Activated naive CD4-positive, alpha-beta T cell (primary cell): ENCODE data around the gene ULK3.

Source experiments
- DNase-seq, 4 experiments: peaks; one replicate each; lab custom pipeline; 2025; lab: John Stamatoyannopoulos, UW

Gene ULK3

DNA sequence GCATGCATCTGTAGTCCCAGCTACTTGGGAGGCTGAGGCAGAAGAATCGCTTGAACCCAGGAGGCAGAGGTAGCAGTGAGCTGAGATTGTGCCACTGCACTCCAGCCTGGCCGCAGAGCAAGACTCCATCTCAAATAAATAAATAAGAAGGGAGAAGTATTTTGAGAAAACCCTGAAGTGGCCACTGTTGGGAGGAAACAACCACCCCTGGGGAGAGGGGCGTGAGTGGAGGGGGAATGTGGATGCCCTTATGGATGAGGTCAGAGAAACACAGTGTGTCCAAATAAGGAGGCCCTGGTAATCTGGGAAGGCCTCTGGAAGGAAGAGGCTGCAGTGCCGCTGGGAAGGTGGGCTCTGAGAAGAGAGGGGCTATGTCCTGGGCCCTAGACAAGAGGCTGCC is 20.7 kb downstream of the ULK3 start:
- DNase-seq, result no peak

GRCh38 chr15:74821790-74822158 is 21.2 kb downstream of the ULK3 start:
- no peak for DNase-seq

- no peak for DNase-seq
Measured at GRCh38 chr15:74821091-74821789, 21.7 kb downstream of the ULK3 start.

- DNase-seq, result no peak
Measured at GRCh38 chr15:74820056-74820455, 22.9 kb downstream of the ULK3 start.

DNA sequence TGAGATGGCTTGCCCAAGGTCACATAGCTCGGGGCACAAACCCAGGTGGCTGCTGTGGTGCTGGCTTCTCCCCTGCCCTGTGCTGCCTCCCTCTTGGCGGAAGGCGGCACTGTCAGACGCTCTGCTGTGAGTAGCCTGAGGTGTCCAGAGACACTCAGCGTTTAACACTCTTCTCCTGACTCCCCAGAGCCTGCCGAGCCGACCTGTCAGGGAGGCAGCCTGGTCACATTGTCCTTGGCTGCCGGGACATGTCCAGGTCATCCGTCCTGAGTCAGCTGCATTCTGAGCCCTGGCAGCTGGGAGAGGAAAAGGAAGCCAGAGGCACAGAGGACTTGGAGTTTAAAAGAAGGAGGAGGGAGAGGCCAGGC is 25.6 kb downstream of the ULK3 start:
- no peak for DNase-seq

GRCh38 chr15:74816624-74817369 is 26.2 kb downstream of the ULK3 start:
- no peak for DNase-seq

DNA sequence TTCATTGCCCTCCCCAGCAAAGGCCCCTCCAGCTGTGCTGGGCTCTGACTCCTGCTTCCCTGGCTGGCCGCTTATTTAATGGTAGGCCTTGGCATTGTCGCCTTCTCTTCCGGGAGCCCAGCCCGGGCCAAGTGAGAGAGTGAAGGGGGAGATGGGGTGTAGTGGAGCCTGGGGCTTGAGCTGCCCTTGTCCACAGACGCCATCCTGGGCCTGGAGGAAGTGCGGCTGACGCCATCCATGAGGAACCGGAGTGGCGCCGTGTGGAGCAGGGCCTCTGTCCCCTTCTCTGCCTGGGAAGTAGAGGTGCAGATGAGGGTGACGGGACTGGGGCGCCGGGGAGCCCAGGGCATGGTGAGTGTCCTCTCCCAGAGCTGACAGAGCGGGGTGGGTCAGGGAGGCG is 27.0 kb downstream of the ULK3 start:
- no peak for DNase-seq

DNA sequence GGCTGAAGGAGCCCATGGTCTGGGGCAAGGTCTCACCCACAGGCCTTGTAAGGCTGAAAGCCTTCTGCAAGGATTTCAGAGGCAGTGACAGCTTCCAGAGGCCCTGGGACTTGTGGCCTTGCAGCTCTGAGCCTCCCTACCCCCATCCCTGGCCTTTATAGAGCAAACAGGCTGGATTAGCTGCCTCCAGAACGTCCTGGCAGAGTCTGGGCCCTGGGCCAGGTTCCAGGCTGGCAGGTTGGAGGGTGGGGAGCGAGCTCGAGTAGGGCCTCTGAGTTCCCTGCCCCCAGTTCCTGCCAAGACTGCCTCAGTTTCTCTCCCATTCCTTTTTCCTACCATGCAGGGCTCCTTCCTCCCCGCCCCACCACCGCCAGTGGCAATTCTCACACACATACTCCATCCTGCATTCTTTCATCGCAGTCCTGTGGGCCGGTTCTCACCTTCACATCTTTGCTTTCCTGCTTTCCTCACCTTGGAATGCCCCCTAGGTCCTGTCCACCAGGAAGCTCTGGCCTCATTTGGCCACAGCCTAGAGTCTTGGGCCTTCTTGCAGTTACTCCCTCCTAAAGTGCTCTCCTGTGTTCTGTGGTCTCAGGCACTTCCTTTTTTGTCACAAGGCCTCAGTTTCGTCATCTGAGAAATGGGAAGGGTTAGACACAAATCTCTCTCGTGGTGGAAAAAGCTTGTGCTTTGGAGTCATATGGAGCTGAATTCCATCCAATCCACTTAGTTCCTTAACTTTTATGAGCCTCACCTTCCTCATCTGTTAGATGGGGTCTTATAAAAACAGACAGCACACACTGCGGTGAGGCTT is 27.6 kb downstream of the ULK3 start:
- no peak for DNase-seq

DNA sequence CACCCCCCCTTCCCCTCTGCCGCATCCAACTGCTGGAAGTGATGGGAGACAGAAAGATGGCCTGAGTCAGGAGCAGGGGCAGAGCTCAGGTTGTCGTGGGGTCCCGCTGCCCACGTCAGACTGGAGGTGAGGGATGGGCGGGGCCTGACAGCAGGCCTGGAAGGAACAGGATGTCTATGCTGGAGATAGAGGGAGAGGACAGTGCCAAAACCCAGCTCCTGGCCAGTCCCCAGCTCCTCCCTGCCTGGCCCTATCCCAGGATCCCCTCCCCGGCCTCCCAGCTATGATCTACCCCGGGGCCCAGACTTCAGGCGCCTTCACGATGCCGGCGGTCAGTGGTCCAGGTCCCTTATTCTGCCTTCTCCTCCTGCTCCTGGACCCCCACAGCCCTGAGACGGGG is 30.4 kb downstream of the ULK3 start, which contains the start of gene LMAN1L:
Gene LMAN1L (plus strand): TSS at position 303 of the 400 bp plus-strand sequence. CDS start 20 bp downstream, at position 323.
- no peak for DNase-seq

- DNase-seq, result no peak
Measured at GRCh38 chr15:74809956-74810355, 33.0 kb downstream of the ULK3 start.

DNA sequence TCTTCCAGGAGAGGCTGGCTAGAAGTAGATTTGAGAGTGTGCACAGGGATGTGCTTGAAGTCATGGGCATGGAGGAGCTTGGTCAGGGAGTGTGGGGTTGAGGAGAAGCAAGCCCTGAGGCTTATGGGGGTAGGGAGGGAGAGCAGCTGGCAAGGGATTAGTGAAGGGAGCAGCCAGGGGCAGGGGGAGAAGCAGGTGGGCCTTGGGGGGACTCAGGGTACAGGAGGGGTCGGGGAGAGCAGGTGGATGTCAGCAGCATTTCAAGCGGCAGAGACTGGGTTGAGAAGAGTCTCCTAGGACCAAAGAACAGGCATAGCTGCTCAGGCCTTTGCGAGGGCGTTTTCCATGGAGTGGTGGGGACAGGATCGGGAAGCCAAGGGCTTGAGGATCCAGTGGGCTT is 33.7 kb downstream of the ULK3 start:
- DNase-seq, result no peak

DNA sequence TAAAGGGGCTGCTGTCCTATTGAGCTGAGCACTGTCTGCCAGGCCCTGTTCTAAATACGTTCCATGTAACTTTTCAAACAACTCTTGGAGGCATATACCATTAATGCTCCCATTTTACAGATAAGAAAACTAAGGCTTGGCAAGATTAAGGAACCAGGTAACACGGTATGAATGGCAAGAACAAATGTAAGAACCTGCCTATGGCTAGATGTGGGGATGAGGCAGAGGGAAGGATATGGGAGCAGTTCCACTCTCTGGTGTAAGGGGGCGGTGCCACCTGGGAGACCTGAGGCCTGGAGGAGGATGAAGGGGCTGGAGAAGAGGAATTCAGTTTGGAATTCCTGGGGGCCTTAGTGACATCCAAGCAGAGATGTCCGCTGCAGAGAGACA is 34.1 kb downstream of the ULK3 start:
- no peak for DNase-seq

GRCh38 chr15:74808078-74808839 is 34.7 kb downstream of the ULK3 start:
- DNase-seq, result no peak

DNA sequence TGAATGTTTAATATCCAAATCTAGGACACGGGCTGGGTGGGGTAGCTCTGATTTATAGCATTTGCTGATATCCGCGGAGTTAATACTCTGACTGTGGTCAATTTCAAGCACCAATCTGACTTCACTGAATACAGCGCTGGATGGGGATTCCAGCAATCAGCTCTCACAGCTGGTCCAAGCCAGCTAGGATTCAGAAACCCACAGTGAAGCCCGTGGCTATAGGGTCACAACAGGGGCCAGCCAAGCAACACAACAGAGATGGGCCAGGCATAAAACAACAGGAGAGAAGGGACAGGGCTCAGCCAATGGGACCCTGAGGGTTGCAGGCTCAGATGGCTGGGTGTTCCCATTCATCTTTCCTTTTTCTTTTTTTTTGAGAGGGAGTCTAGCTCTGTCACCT is 35.7 kb downstream of the ULK3 start:
- DNase-seq, result no peak

GRCh38 chr15:74804935-74805334 is 38.0 kb downstream of the ULK3 start:
- no peak for DNase-seq

- DNase-seq, result no peak
Measured at GRCh38 chr15:74802862-74803447, 40.0 kb downstream of the ULK3 start.

- no peak for DNase-seq
Measured at GRCh38 chr15:74802290-74802689, 40.7 kb downstream of the ULK3 start.

DNA sequence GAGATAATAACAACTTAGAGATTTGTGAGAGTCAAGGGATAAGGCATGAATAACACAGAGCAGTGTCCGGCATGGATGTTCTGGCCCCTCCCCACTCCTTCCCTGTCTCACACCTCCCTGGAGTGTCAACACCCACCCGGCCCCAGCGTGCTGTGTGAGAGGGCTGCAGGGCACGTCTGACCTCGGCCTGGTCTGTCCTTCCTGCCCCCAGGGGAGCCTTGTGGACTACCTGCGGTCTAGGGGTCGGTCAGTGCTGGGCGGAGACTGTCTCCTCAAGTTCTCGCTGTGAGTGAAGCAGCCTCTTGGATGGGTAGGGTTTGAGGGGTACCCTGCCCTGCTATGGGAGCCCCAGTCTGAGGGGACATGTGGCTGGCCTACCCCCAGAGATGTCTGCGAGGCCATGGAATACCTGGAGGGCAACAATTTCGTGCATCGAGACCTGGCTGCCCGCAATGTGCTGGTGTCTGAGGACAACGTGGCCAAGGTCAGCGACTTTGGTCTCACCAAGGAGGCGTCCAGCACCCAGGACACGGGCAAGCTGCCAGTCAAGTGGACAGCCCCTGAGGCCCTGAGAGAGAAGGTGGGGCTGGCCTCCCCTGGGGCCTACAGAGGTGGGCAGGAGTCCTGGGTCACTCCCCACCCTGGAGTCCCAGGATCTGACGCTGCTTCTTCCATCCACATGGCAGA is 41.5 kb downstream of the ULK3 start:
- no peak for DNase-seq

GRCh38 chr15:74800559-74801094 is 42.3 kb downstream of the ULK3 start:
- DNase-seq, result no peak

DNA sequence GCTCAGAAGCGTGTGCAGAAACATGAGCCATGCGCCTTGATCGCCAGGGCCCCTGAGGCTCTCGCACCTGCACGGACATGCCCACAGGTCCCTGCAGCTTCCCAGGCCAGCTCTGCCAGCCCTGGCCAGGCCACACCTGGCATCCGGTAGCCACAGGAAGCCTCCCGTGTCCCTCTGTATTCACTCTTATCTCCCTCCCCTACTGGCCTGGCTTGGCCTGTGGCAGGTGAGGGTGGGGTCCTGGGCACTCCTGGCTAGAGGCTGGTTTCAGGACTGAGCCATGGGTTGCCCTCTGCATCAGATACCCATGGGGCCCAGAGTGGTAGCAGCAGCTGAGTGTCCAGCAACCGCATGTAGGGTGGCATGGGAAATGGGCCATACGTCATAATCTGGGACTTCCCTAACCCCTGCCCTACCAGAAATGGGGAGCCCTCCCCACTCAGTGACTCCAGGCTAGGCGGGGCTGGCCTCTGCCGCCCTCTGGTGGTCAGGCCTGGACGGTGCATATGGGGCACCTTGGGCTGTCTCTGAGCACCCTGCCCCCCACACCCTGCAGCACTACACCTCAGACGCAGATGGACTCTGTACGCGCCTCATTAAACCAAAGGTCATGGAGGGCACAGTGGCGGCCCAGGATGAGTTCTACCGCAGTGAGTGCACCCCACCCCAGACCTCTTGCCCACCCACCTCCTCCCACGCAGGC is 42.9 kb downstream of the ULK3 start:
- DNase-seq, result peak; percentile 75 to 83 (median 78)
